Renal cortex interstitium (tissue), 11 donors: ENCODE measurements around the gene NCOA5. TPM values are rescaled to one million over a fixed set of nuclear protein-coding genes. Genes with fewer than 3 reads are reported as not detected.
A peak's percentile ranks its signal among the peaks of the same experiment; 100 is the strongest.

Experiments
- DNase-seq, 11 donors: peaks; one replicate each; pipeline ENCODE4 v3.0.0-alpha.2; 2013; ENCODE audit warnings: low read depth in 9 of 11, low spot score in 4 of 11; ENCODE audit errors: extremely low read depth in 1 of 11
- polyA plus RNA-seq, 3 donors: library from polyadenylated mRNA; unstranded; fragments of 120-200 nt; gene quantifications; one replicate each; pipeline ENCODE4 v1.2.1, GENCODE V29; 2013; ENCODE audit not compliant: insufficient read length in 3 of 3

Gene NCOA5
- polyA plus RNA-seq, 3 donors = 50.8 to 60.5 (median 57.0) TPM

- no peak for DNase-seq
These were observed 35.2 kb downstream of the NCOA5 start for GRCh38 chr20:46054606-46055005.

- no peak for DNase-seq
These were observed 36.3 kb downstream of the NCOA5 start for GRCh38 chr20:46053416-46053815.

DNA sequence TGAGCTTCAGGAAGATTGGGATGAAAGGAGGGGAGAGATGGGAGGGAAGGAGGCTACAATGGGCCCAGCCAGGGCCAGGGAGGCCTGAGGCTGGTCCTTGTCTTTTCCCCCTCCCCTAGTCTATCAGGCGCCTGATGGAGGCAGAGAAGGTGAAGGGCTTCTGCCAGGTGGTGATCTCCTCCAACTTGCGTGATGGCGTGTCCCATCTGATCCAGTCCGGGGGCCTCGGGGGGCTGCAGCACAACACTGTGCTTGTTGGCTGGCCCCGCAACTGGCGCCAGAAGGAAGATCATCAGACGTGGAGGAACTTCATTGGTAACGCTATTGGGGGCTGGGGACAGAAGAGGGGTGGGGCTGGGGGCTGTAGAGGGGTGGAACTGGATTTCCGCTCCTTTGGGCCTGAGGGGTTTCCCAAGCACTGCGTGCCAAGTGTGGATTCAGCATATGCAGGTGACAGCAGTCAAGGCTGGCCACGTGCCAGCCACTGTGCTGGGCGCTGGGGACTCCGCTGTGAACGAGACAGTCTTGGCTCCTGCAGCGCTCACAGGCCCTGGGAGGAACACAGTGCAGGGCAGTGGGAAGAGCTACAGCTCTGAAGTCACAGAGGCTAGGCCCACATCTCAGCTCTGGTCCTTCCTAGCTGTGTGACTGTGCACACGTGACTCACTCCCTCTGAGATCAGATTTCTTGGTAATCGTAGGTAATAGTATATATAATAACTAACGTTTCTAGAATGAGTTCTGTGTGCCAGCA, 38.0 kb downstream of the NCOA5 start:
- no peak for DNase-seq

DNA sequence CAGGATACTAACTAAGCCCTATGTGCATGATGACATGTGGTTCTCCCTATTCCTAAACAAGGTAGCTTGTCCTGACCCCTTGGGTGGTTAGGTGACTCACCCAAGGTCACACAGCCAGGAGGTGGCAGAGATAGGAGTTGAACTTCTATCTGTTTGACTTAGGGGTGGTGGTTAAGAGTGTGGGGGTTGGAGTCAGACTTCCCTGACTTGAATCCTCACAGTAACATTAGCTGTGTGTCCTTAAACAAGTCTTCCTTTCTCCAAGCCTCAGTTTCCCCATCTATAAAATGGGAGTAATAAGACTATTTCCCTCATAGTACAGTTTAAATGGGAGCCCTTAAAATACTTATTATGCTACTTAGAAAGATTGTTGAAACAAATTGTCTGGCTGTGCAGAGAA, 38.9 kb downstream of the NCOA5 start:
- DNase-seq = no peak

- no peak for DNase-seq
These were observed 39.3 kb downstream of the NCOA5 start for GRCh38 chr20:46050444-46050843.

DNA sequence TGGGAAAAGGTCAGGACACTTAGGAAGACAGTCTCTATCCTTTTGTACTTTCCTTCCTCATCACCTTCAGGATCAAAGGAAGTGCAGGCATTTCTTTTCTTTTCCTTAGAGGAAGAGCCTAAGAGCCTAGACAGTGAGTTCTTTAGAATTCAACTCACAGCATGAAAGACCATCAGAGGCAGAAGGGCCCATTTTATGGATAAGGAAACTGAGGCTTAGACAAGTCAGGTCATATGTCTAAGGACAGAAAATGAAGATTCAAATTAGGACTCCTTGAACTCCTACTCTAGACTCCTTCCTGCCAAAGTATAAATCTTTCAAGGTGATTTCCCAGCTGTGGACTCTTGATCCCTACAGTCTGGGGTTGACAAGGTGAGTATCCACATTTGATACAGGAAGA, 39.9 kb downstream of the NCOA5 start:
- no peak for DNase-seq

DNA sequence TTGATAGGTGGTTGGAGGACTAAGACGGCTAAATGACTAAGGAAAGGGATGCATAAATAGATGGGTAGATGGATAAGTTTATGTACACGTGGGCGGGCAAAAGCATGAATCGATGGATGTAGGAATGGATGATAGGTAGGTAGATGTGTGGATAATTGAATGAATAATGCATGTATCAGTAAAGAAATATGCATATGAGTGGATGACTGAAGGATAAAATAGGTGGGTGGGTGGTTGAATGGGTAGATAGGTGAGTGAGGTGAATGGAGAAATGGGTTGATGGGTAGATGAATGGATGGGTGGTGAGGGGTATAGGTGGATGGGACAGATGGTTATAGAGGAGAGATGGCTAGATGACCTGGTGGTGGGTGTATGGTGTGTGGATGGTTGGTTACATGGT, 40.6 kb downstream of the NCOA5 start:
- DNase-seq = no peak

DNA sequence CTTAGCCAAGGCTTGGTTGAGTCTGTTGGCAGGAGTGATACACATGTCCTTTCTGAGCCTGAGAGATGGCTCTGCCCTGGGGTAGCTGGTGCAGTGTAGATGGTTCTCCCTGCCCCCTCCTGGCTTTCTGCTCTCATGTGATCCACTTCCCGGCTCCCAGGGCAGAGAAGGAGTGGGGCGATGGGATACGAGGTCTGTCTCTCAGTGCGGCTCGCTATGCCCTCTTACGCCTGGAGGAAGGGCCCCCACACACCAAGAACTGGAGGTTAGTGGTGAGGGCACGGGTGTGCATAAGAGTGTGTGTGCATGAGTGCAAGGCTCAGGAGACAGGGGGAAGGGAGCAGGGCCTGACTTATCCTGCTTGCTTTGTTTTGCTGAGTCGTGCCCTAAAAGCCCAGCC, 41.9 kb downstream of the NCOA5 start:
- no peak for DNase-seq

DNA sequence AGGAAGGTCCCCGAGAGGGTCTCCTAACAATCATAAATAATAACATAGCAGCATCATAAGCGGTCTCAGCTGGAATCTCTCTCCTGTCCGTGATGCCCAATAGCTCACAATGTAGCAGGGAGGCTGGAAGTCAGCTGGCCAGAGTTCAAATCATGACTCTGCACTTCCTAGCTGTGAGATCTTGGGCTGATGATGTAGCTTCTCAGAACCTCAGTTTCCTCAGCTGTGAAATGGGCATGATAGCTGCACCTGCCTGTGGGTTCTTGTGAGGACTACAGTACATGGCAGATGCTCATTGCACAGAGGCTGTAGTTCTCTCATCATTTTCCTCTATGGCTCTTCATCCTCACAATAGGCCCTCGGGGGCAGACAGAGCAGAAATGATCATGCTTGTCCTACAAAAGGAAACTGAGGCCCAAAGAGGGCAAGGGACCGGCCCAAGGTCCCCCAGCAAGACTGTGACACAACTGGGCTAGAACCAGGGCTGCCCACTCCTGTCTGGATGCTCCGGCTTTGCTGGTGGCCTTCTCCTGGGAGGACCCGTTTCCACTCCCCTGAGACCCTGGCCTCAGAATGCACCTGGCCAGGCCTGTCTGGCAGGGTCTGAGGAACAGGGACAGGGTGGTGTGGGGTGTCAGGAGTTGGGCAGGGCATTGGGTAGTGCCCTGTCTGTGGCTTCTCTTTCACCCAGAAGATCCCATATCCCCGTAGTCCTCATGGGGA, 43.0 kb downstream of the NCOA5 start:
- no peak for DNase-seq

- DNase-seq = no peak
These were observed 44.9 kb downstream of the NCOA5 start for GRCh38 chr20:46044896-46045295.

GRCh38 chr20:46043556-46043955, 46.2 kb downstream of the NCOA5 start:
- no peak for DNase-seq

- peak in 7 of 11 donors; percentile 59 to 80 (median 69) for DNase-seq
These were observed 48.7 kb downstream of the NCOA5 start for GRCh38 chr20:46040902-46041535.

- no peak for DNase-seq
These were observed 52.7 kb downstream of the NCOA5 start for GRCh38 chr20:46037036-46037435.

DNA sequence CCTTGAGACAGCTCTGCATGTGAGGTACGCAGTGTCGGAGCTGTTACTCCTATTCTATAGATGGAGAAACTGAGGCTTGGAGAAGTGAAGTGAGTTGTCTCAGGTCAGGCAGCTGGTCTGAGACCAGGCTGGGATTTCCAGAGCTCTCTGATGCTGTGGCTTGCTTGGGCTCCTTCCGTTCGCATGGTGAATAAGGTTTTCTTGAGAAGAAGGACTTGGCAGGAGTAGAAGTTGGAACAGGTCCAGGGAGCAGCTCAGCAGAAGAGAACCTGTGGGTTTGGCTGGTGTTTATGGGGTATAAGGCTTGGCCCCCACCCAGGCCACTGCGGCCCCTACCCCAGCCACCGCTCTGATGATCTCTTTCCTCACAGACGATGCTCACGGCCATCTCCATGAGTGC, 53.4 kb downstream of the NCOA5 start:
- no peak for DNase-seq

DNA sequence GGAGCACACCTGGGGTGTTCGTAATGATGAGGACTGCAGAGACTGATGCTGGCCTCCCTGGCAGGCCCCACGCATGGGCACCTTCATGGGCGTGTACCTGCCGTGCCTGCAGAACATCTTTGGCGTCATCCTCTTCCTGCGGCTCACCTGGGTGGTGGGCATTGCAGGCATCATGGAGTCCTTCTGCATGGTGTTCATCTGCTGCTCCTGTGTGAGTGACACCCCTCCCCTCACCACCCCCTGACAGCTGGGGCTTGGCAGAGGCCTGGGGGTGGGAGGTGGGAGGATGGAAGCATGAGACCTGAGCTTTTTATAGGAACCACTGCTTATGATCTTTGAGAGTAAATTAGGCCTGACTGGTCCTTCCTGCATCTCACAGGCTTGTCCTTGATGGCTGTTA, 54.0 kb downstream of the NCOA5 start:
- no peak for DNase-seq

DNA sequence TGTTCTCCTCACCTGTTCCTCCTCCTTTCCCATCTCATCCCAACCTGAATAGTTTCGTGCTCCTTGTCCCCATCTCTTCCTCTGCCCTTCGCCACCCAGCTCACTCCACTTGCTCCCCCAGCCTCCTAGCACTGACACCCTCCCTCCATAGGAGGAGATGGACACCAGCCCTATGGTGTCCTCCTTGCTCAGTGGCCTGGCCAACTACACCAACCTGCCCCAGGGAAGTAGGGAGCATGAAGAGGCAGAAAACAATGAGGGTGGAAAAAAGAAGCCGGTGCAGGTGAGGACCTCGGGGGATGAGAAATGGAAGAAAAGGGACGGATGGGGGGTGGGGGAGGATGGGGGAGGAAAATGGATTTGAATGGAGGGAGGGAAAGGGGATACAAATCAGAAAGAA, 54.5 kb downstream of the NCOA5 start:
- DNase-seq = no peak

- DNase-seq = no peak
These were observed 55.7 kb downstream of the NCOA5 start for GRCh38 chr20:46034039-46034438.

GRCh38 chr20:46031701-46032254, 58.0 kb downstream of the NCOA5 start:
- no peak for DNase-seq

DNA sequence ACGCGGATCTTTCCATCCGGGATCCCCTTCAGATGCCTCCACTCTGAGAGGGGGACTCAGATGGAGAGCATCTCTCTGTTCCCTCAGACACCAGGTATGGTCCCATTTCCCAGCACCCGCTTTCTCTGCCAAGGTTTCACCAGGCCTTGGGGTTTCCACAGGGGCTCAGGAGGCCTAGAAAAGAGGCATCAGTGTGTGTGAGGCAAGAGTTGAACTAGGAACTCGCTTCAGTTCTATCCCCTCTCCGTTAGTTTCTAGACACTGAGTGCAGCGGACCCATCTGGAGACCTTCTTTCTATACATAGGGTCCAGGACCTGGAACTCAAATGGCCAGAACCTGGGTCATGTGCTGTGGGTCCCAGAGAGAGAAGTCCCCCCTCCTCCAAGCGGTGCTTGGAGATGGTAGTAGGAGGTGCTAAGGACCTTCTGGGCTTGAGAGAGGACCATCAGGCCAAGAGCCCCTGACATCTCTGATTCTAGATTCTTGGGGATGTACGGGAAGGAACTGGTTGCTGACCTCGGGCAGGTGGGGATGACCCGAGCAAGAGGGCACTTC, 58.7 kb downstream of the NCOA5 start:
- no peak for DNase-seq
